Esophagus muscularis mucosa (tissue), 4 donors: ENCODE results near the gene PLCH2. TPM values are rescaled to one million over a fixed set of nuclear protein-coding genes. Genes with fewer than 3 reads are reported as not detected.

Source experiments
- DNase-seq: peaks from one replicate; pipeline ENCODE4 v3.0.0-alpha.2; 2017; ENCODE audit errors: extremely low spot score
- H3K27ac ChIP-seq, 4 donors: fragments of 200-600 bp; sonication (generic); replicated peaks in 1 of 4; 1 replicate in 3 of 4; 2 replicates in 1 of 4; pipeline ENCODE4 v1.5.1; 2016 to 2019; ENCODE audit warnings: mild to moderate bottlenecking in 1 of 4
- H3K27me3 ChIP-seq, 4 donors: fragments of 200-600 bp; sonication (generic); one replicate each; pipeline versions ENCODE4 v1.5.1 to v1.6.0; 2016 to 2019
- H3K36me3 ChIP-seq, 4 donors: fragments of 200-600 bp; sonication (generic); one replicate each; pipeline ENCODE4 v1.5.1; 2016 to 2019
- H3K4me1 ChIP-seq, 4 donors: fragments of 200-600 bp; sonication (generic); one replicate each; pipeline ENCODE4 v1.5.1; 2016 to 2019
- H3K4me3 ChIP-seq, 4 donors: fragments of 200-600 bp; sonication (generic); 1 replicate in 2 of 4; 2 replicates in 2 of 4; pipeline ENCODE4 v1.5.1; 2016 to 2019; ENCODE audit warnings: mild to moderate bottlenecking in 4 of 4, moderate library complexity in 1 of 4
- H3K9me3 ChIP-seq, 4 donors: fragments of 200-600 bp; sonication (generic); 1 replicate in 3 of 4; 2 replicates in 1 of 4; pipeline ENCODE4 v1.5.1; 2016 to 2019
- CTCF ChIP-seq, 3 experiments: fragments of 200-600 bp in 2 of 3; fragments of 450-650 bp in 1 of 3; sonication (generic) in 2 of 3; IDR thresholded peaks; one replicate each; pipeline ENCODE4 v1.5.1; 2017 to 2019; ENCODE audit warnings: antibody characterized with exemption in 3 of 3, mild to moderate bottlenecking in 2 of 3, moderate library complexity in 1 of 3
- EP300 ChIP-seq: sonication (generic); formaldehyde crosslinking; IDR thresholded peaks from one replicate; pipeline ENCODE4 v1.6.1; 2017; ENCODE audit warnings: antibody characterized with exemption
- POLR2A ChIP-seq: fragments of 450-650 bp; IDR thresholded peaks from one replicate; pipeline ENCODE4 v1.6.1; 2017; ENCODE audit warnings: antibody characterized with exemption, moderate library complexity, mild to moderate bottlenecking, low read depth
- POLR2AphosphoS5 ChIP-seq, 2 donors: sonication (generic); formaldehyde crosslinking; IDR thresholded peaks; one replicate each; pipeline ENCODE4 v1.6.1; 2017; ENCODE audit warnings: antibody characterized with exemption in 2 of 2
- WGBS: methylation state at CpG from one replicate; pipeline ENCODE4 v1.1.5; 2018; 5-methylcytosine and 5-hydroxymethylcytosine counted together
- intact Hi-C: fragments of 100-400 bp; cut with DNase I; formaldehyde crosslinking; loops from one replicate; pipeline ENCODE4 v1.15.1; 2023
- total RNA-seq, 4 donors: library from RNA; depleted of rRNA; stranded (reverse); fragments of >200 nt; gene quantifications; one replicate each; pipeline versions ENCODE4 v1.1.0 to v1.2.1, GENCODE V29; 2016

Gene PLCH2
- total RNA-seq, 4 donors from 2014 or later: 0.06 to 0.42 (median 0.26) TPM

DNA sequence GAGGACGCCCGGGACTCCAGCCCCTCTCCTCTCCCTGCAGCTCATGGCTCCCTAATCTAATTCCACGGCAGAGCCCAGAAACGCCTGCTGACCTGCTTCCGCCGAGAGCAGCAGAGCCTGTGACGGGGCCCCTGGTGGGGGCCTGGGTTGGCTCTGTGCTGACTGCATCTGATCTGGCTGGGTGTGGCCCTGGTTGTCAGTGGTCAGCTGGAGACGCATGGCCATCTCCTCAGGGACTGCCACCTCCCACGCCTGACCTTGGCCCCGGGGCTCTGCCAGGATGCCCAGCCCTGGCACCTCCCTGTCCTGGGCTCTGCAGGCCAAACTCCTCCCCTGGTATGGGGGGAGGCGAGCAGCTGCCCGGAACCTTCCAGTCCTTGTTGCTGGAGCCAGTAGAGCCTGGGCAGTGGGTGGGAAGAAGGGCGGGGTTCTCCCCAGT is 1.1 kb upstream of the PLCH2 start:
- intact Hi-C loops: no loop called here
- TF ChIP-seq EP300 (no peak), POLR2AphosphoS5 (IDR thresholded peaks at IDR 0.05) (no peak), CTCF (IDR thresholded peaks at IDR 0.05) (no peak), POLR2A (no peak)
- Histone ChIP-seq H3K27ac (no peak overlapping the region), H3K27me3 (peaks cover 0 to 67% (median 0%) of the 10 kb centered on the region in 4 donors), H3K9me3 (no peaks in the 10 kb centered on the region), H3K4me1 (no peaks in the 10 kb centered on the region), H3K36me3 (no peaks in the 10 kb centered on the region), H3K4me3 (no peak overlapping the region)
- WGBS: 80% methylated on average over 10 of the region's 13 CpGs
- no peak for DNase-seq

- TF ChIP-seq POLR2AphosphoS5 (IDR thresholded peaks at IDR 0.05): no peak
- no peak for TF ChIP-seq CTCF (IDR thresholded peaks at IDR 0.05)
- no peak for TF ChIP-seq POLR2A
- no peak for TF ChIP-seq EP300
- H3K9me3 ChIP-seq: no peaks in the 10 kb centered on the region
- DNase-seq: no peak
- peaks cover 0 to 61% (median 0%) of the 10 kb centered on the region in 4 donors for H3K27me3 ChIP-seq
- intact Hi-C loops: no loop called here
- no peak overlapping the region for H3K27ac ChIP-seq
- no peak overlapping the region for H3K4me3 ChIP-seq
- no peaks in the 10 kb centered on the region for H3K36me3 ChIP-seq
- 92% methylated on average over 2 of the region's 12 CpGs for WGBS
- no peaks in the 10 kb centered on the region for H3K4me1 ChIP-seq
These were observed 518 bp upstream of the PLCH2 start for GRCh38 chr1:2475571-2475970.

DNA sequence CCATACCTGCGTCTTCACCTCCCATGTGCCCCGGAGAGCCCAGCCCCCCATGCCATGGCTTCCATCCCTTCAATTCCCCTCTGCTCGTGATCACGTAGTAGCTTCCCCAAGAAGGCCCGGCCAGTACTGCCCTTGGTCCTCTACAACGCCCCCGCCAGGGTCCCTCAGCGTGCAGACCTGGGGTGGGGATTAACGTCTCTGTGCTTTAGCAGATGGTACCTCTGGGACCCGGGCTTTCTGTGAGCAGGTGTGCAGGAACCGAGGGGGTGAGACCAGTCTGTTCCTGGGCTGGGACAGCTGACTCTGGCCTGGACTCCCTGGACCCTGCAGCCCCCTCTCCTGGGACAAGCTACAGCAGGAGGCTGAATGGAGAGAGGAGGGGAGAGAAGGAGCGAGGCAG is 1.2 kb downstream of the PLCH2 start:
- 59% methylated on average over 11 of the region's 12 CpGs for WGBS
- no peak for DNase-seq
- intact Hi-C loops: no loop called here
- TF ChIP-seq POLR2AphosphoS5 (IDR thresholded peaks at IDR 0.05): no peak
- TF ChIP-seq CTCF (IDR thresholded peaks at IDR 0.05): no peak
- no peak for TF ChIP-seq POLR2A
- TF ChIP-seq EP300: no peak
- Histone ChIP-seq H3K36me3 (no peaks in the 10 kb centered on the region), H3K27ac (no peak overlapping the region), H3K4me3 (no peak overlapping the region), H3K27me3 (peaks cover 0 to 43% (median 0%) of the 10 kb centered on the region in 4 donors), H3K4me1 (no peaks in the 10 kb centered on the region), H3K9me3 (no peaks in the 10 kb centered on the region)

DNA sequence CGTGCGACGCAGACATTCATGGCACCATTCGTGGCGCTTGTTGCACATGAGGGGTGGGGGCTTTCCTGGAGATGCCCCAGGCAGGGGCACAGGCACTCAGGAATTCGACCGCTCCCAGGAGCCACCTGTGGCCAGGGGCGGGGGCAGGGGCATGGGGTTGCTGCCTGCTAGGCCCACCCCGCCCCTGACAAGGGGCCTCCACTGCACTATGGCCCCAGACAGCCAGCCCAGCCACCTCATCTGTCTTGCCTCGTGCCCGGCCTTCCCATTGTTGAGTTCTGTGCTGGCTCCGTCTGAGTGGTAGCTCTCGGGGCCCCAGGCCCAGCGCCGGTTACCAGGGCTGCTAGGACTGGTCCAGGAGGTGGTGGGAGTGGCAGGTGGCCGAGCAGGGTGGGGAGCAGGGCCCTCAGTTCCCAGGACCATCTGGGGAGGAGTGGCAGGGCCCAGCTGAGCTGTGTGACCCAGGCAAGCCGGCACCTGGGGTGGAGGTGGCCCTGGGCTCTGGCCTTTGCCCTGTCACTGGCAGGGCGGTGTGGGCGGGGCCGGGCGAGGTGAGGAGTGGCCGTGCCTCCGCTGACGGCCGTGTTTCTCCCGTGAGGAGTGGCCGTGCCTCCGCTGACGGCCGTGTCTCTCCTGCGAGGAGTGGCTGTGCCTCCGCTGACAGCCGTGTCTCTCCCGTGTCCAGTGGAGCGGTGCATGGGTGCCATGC is 1.9 kb downstream of the PLCH2 start:
- H3K36me3 ChIP-seq: no peaks in the 10 kb centered on the region
- no peaks in the 10 kb centered on the region for H3K4me1 ChIP-seq
- intact Hi-C loops: no loop called here
- WGBS: 59% methylated on average over 5 of the region's 35 CpGs
- H3K4me3 ChIP-seq: no peak overlapping the region
- H3K9me3 ChIP-seq: no peaks in the 10 kb centered on the region
- TF ChIP-seq CTCF (IDR thresholded peaks at IDR 0.05) (no peak), POLR2AphosphoS5 (IDR thresholded peaks at IDR 0.05) (no peak), EP300 (no peak), POLR2A (no peak)
- H3K27me3 ChIP-seq: peaks cover 0 to 37% (median 0%) of the 10 kb centered on the region in 4 donors
- no peak overlapping the region for H3K27ac ChIP-seq
- DNase-seq: no peak
